K562 (cell line): ENCODE data around the gene DEF6. TPM values are rescaled to one million over a fixed set of nuclear protein-coding genes. Genes with fewer than 3 reads are reported as not detected.

Experiments
- ATAC-seq: fragments of 200-7000 bp; cut with Tn5 transposase; 3 replicates; pipeline ENCODE4 v1.9.1; 2020; ENCODE audit warnings: moderate library complexity
- BruUV-seq: library from RNA; stranded (reverse); fragments of 400-500 nt; replicated peaks from 2 replicates; lab custom pipeline; 2021; lab: Mats Ljungman, UMichigan
- CTCF ChIA-PET: fragments of 300-600 bp; formaldehyde crosslinking; extraction: SDS; loops from one replicate; lab custom pipeline; 2021; ENCODE audit warnings: low intra/inter-chr PET ratio; lab: Yijun Ruan, JAX
- POLR2A ChIA-PET: fragments of 300-600, 350-650 bp; sonication (Branson Sonifier 250); formaldehyde crosslinking; extraction: SDS; loops from one replicate; lab custom pipeline; 2021; ENCODE audit warnings: antibody characterized with exemption, inconsistent platforms; lab: Yijun Ruan, JAX
- DNase-seq, 4 experiments: peaks; one replicate each; pipeline versions ENCODE4 v3.0.0 to v3.0.0-alpha.2; 2011 to 2018; ENCODE audit warnings: low spot score in 3 of 4, mixed read lengths in 3 of 4; ENCODE audit errors: extremely low read depth in 1 of 4
- FAIRE-seq: peaks from 2 replicates; lab custom pipeline; 2011; peaks lifted over from hg19 to GRCh38; lab: Jason Lieb, UNC
- H2AFZ ChIP-seq: 2 replicates; pipeline ENCODE4 v1.6.0; 2011; ENCODE audit warnings: low read depth, low read length, control low read depth, inconsistent platforms
- H3K27ac ChIP-seq: fragments of 200-600 bp; 3 replicates; pipeline ENCODE4 v1.8.0; 2011; ENCODE audit warnings: low read depth, mild to moderate bottlenecking, control low read depth, inconsistent platforms, low read length, moderate library complexity, mixed read lengths; ENCODE audit errors: extremely low read depth
- H3K27me3 ChIP-seq, 2 experiments: fragments of 300-600 bp in 1 of 2; 2 replicates in 1 of 2; 3 replicates in 1 of 2; pipeline versions ENCODE4 v1.6.0 to v1.8.0; 2011; ENCODE audit warnings: inconsistent platforms in 2 of 2, low read length in 2 of 2, mild to moderate bottlenecking in 1 of 2, mixed read lengths in 1 of 2, moderate library complexity in 1 of 2; ENCODE audit not compliant: control insufficient read depth in 2 of 2, insufficient read depth in 2 of 2
- H3K36me3 ChIP-seq: fragments of 300-600 bp; 3 replicates; pipeline ENCODE4 v1.8.0; 2011; ENCODE audit warnings: mild to moderate bottlenecking, low read length, inconsistent platforms; ENCODE audit not compliant: control insufficient read depth, insufficient read depth
- H3K4me1 ChIP-seq, 2 experiments: fragments of 200-600 bp in 1 of 2; replicated peaks in 1 of 2; 2 replicates in 1 of 2; 3 replicates in 1 of 2; pipeline versions ENCODE4 v1.5.1 to v1.8.0; 2011; ENCODE audit warnings: inconsistent platforms in 2 of 2, low read length in 2 of 2, mild to moderate bottlenecking in 1 of 2, mixed read lengths in 1 of 2, moderate library complexity in 1 of 2; ENCODE audit not compliant: control insufficient read depth in 2 of 2, insufficient read depth in 2 of 2
- H3K4me2 ChIP-seq: 2 replicates; pipeline ENCODE4 v1.6.1; 2011; ENCODE audit warnings: low read length, control low read depth, inconsistent platforms, mixed read lengths; ENCODE audit not compliant: insufficient read depth
- H3K4me3 ChIP-seq: fragments of 200-600 bp; sonication (generic), shearing (Covaris generic); 2 replicates; pipeline ENCODE4 v1.5.1; 2016; ENCODE audit warnings: control low read depth, inconsistent platforms
- H3K79me2 ChIP-seq: fragments of 200-600 bp; 3 replicates; pipeline ENCODE4 v1.8.0; 2011; ENCODE audit warnings: low read length, inconsistent platforms; ENCODE audit not compliant: control insufficient read depth, insufficient read depth
- H3K9ac ChIP-seq, 2 experiments: 2 replicates each; pipeline versions ENCODE4 v1.6.0 to v1.6.1; 2011; ENCODE audit warnings: low read depth in 2 of 2, low read length in 2 of 2, control low read depth in 1 of 2, inconsistent platforms in 1 of 2, mild to moderate bottlenecking in 1 of 2, mixed read lengths in 1 of 2; ENCODE audit not compliant: insufficient read depth in 1 of 2
- H3K9me1 ChIP-seq: one replicate; pipeline ENCODE4 v1.6.0; 2011; ENCODE audit warnings: inconsistent platforms, mild to moderate bottlenecking, low read length, moderate library complexity; ENCODE audit not compliant: control insufficient read depth, insufficient read depth
- H3K9me3 ChIP-seq: replicated peaks from 2 replicates; pipeline ENCODE4 v1.5.1; 2011; ENCODE audit warnings: low read depth, low read length, inconsistent platforms; ENCODE audit not compliant: control insufficient read depth, insufficient read depth
- H4K20me1 ChIP-seq: replicated peaks from 2 replicates; pipeline ENCODE4 v1.6.1; 2011; ENCODE audit warnings: low read length, inconsistent platforms, mixed read lengths; ENCODE audit not compliant: control insufficient read depth, insufficient read depth
- ETV5 ChIP-seq: sonication (generic); formaldehyde crosslinking; IDR thresholded peaks from 2 replicates; pipeline ENCODE4 v1.4.0; 2020; ENCODE audit warnings: low read depth, mild to moderate bottlenecking, missing genetic modification reagents
- FOXM1 ChIP-seq, 2 experiments: fragments of 450-650 bp in 1 of 2; sonication (generic) in 1 of 2; formaldehyde crosslinking in 1 of 2; IDR thresholded peaks; 2 replicates each; pipeline versions ENCODE4 v1.6.1 to v1.9.0; 2017 to 2022; ENCODE audit warnings: low read depth in 2 of 2, mild to moderate bottlenecking in 2 of 2, missing genetic modification reagents in 1 of 2, moderate library complexity in 1 of 2
- KDM1A ChIP-seq, 2 experiments: fragments of 450-650 bp; IDR thresholded peaks; 2 replicates each; pipeline ENCODE4 v1.6.1; 2016; ENCODE audit warnings: mild to moderate bottlenecking in 2 of 2
- L3MBTL2 ChIP-seq: fragments of 450-650 bp; IDR thresholded peaks from 2 replicates; pipeline ENCODE4 v1.6.1; 2016; ENCODE audit warnings: mild to moderate bottlenecking, moderate library complexity
- NKRF ChIP-seq: fragments of 450-650 bp; IDR thresholded peaks from 2 replicates; pipeline ENCODE4 v1.6.1; 2016; ENCODE audit warnings: borderline replicate concordance
- PHF21A ChIP-seq: fragments of 450-650 bp; IDR thresholded peaks from 2 replicates; pipeline ENCODE4 v1.6.1; 2017; ENCODE audit warnings: low read depth, borderline replicate concordance
- ZC3H11A ChIP-seq: IDR thresholded peaks from 2 replicates; pipeline ENCODE4 v1.6.1; 2012; ENCODE audit warnings: low read depth, low read length, improper control_type of control experiment
- ZNF175 ChIP-seq: fragments of 200-800 bp; sonication (Bioruptor generic); IDR thresholded peaks from 2 replicates; pipeline ENCODE4 v1.6.1; 2016; ENCODE audit warnings: low read depth, mild to moderate bottlenecking, missing genetic modification characterization, missing compliant biosample characterization
- ZNF592 ChIP-seq: fragments of 450-650 bp; IDR thresholded peaks from 2 replicates; pipeline ENCODE4 v1.6.1; 2017; ENCODE audit warnings: antibody characterized with exemption, mild to moderate bottlenecking
- ZNF639 ChIP-seq, 2 experiments: fragments of 200-800 bp in 1 of 2; sonication (Bioruptor generic) in 1 of 2; sonication (generic) in 1 of 2; formaldehyde crosslinking in 1 of 2; IDR thresholded peaks in 1 of 2; conservative IDR thresholded peaks in 1 of 2; 2 replicates each; pipeline versions ENCODE4 v1.5.0 to v1.6.1; 2016 to 2020; ENCODE audit warnings: missing compliant biosample characterization in 1 of 2, missing genetic modification characterization in 1 of 2, missing genetic modification reagents in 1 of 2
- WGBS: fragments of 100-300 bp; shearing (Covaris generic); methylation state at CpG from one replicate; pipeline ENCODE4 v1.1.6; 2016; ENCODE audit warnings: low coverage, mixed read lengths; ENCODE audit not compliant: insufficient coverage; ENCODE audit errors: missing lambda C conversion rate; 5-methylcytosine and 5-hydroxymethylcytosine counted together
- in situ Hi-C: fragments of 300-500 bp; cut with MboI; formaldehyde crosslinking; loops from 4 replicates; pipeline ENCODE4 v1.15.0; 2018; ENCODE audit warnings: inconsistent platforms, mixed read lengths
- intact Hi-C: fragments of 100-400 bp; cut with micrococcal nuclease; formaldehyde crosslinking; loops from 2 replicates; pipeline ENCODE4 v1.14.2; 2022
- polyA plus RNA-seq, 8 experiments: library from polyadenylated mRNA; depleted of rRNA in 4 of 8; stranded (reverse) in 5 of 8; unstranded in 3 of 8; fragments of >200 nt; fragmentation: Nextera tagmentation in 2 of 8; fragmentation: Illumina TruSeq in 1 of 8; extraction: Ambion mirVana in 2 of 8; extraction: Trizol in 1 of 8; gene quantifications; 2 replicates each; pipeline versions ENCODE4 v1.2.1 to v1.2.3, GENCODE V29; 2011 to 2014; ENCODE audit warnings: inconsistent platforms in 1 of 8, missing spikeins in 1 of 8
- total RNA-seq, 7 experiments: library from RNA; depleted of rRNA in 6 of 7; stranded (reverse); fragments of >200 nt in 6 of 7; fragmentation: Illumina TruSeq in 2 of 7; extraction: Trizol in 2 of 7; gene quantifications; 2 replicates each; pipeline versions ENCODE4 v1.2.1 to v1.2.3, GENCODE V29; 2011 to 2021; ENCODE audit warnings: low replicate concordance in 1 of 7

The DEF6 gene
- total and polyA plus RNA-seq, 9 of the 15 experiments (the other 6 are each of a cell fraction or from before 2014, with no cell fraction given): 1.3 to 44.6 (median 22.7) TPM

- no peaks in the 10 kb centered on the region for H3K27me3 ChIP-seq
- DNase-seq (peak in 1 of 4 experiments; percentile 21), ATAC-seq (no peak), FAIRE-seq (no peak)
- H3K9me3 ChIP-seq: no peaks in the 10 kb centered on the region
- H3K4me2 ChIP-seq: no peak overlapping the region
- no peak overlapping the region for H3K27ac ChIP-seq
- ChIA-PET POLR2A (interaction anchor here (0.6 to 1.9 kb wide), 3 partner anchors 9 to 56 kb away, joined by 3 to 5 read pairs (median 4); no protein-coding TSS in a partner anchor), CTCF (no interaction called here)
- no peak overlapping the region for H3K4me3 ChIP-seq
- intact Hi-C loops (no loop called here), in situ Hi-C loops (no loop called here)
- peaks cover 37% of the 10 kb centered on the region for H3K79me2 ChIP-seq
- H3K9ac ChIP-seq: no peak overlapping the region
- 71% methylated on average over 2 of the region's 2 CpGs for WGBS
- no TSS peak for BruUV-seq
- H3K9me1 ChIP-seq: no peaks in the 10 kb centered on the region
- H3K4me1 ChIP-seq: peaks cover 23 to 64% of the 10 kb centered on the region in 2 experiments
- H4K20me1 ChIP-seq: peaks cover 8% of the 10 kb centered on the region; the same call in 1 of the 2 replicates
- H2AFZ ChIP-seq: no peak overlapping the region
- no peaks in the 10 kb centered on the region; the same call in 2 of the 3 replicates for H3K36me3 ChIP-seq
- TF ChIP-seq NKRF (no peak), ZNF592 (0 out of 2 replicates have a peak, but pooled peaks have one; percentile 30), ETV5 (CRISPR knock-in tag) (no peak), L3MBTL2 (peak; percentile 57), PHF21A (no peak), FOXM1 (IDR thresholded peaks at IDR 0.05; ENCODE audit: low read depth) (0 out of 2 replicates have a peak, but pooled peaks have one; percentile 44), FOXM1 (CRISPR knock-in tag; IDR thresholded peaks at IDR 0.05; ENCODE audit: low read depth) (no peak), ZNF175 (CRISPR knock-in tag) (0 out of 2 replicates have a peak, but pooled peaks have one; percentile 21), ZNF639 (CRISPR knock-in tag; conservative IDR thresholded peaks at IDR 0.05 in 1 of 2, IDR thresholded peaks at IDR 0.05 in 1 of 2) (peak in 1 of 2 experiments; percentile 18; a peak in 1 of 4 replicates), KDM1A (IDR thresholded peaks at IDR 0.05) (0 out of 4 replicates have a peak, but pooled peaks of 1 of the 2 experiments have one; percentile 14), ZC3H11A (no peak)
Measured at GRCh38 chr6:35368038-35368887, 70.6 kb downstream of the DEF6 start.
